BLaER1 (cell line): Measurements from ENCODE around the gene KLHL40.

ENCODE experiments used
- H3K27ac ChIP-seq: shearing (Covaris generic); formaldehyde crosslinking; 2 replicates; pipeline ENCODE4 v1.8.1; 2022
- H3K27me3 ChIP-seq: shearing (Covaris generic); formaldehyde crosslinking; 2 replicates; pipeline ENCODE4 v1.8.1; 2022
- H3K36me3 ChIP-seq: shearing (Covaris generic); formaldehyde crosslinking; 2 replicates; pipeline ENCODE4 v1.8.1; 2022
- H3K4me1 ChIP-seq: shearing (Covaris generic); formaldehyde crosslinking; 2 replicates; pipeline ENCODE4 v1.8.1; 2022
- H3K4me2 ChIP-seq: shearing (Covaris generic); formaldehyde crosslinking; 2 replicates; pipeline ENCODE4 v1.8.1; 2022
- H3K4me3 ChIP-seq: shearing (Covaris generic); formaldehyde crosslinking; 2 replicates; pipeline ENCODE4 v1.8.1; 2022
- H3K9ac ChIP-seq: shearing (Covaris generic); formaldehyde crosslinking; 2 replicates; pipeline ENCODE4 v1.8.1; 2022
- H3K9me3 ChIP-seq: shearing (Covaris generic); formaldehyde crosslinking; 2 replicates; pipeline ENCODE4 v1.8.1; 2022
- H4K20me1 ChIP-seq: shearing (Covaris generic); formaldehyde crosslinking; 2 replicates; pipeline ENCODE4 v1.8.1; 2022
- Cebpa-rat ChIP-seq: shearing (Covaris generic); IDR thresholded peaks from 2 replicates; pipeline ENCODE4 v1.8.1; 2022

Gene KLHL40

GRCh38 chr3:42708611-42709151 lies 23.3 kb downstream of the KLHL40 start:
- no peaks in the 10 kb centered on the region for H3K4me1 ChIP-seq
- H3K9me3 ChIP-seq: no peaks in the 10 kb centered on the region
- H3K9ac ChIP-seq: no peak overlapping the region
- no peak overlapping the region for H3K4me2 ChIP-seq
- no peaks in the 10 kb centered on the region for H3K27me3 ChIP-seq
- H3K4me3 ChIP-seq: no peak overlapping the region
- no peak overlapping the region for H3K27ac ChIP-seq
- H4K20me1 ChIP-seq: peaks cover 3% of the 10 kb centered on the region; the same call in 1 of the 2 replicates
- no peaks in the 10 kb centered on the region for H3K36me3 ChIP-seq
- no peak for TF ChIP-seq Cebpa-rat

- no peaks in the 10 kb centered on the region for H3K36me3 ChIP-seq
- no peaks in the 10 kb centered on the region for H3K4me1 ChIP-seq
- TF ChIP-seq Cebpa-rat: no peak
- no peaks in the 10 kb centered on the region for H3K9me3 ChIP-seq
- no peaks in the 10 kb centered on the region for H4K20me1 ChIP-seq
- no peaks in the 10 kb centered on the region for H3K27me3 ChIP-seq
- H3K4me2 ChIP-seq: no peak overlapping the region
- no peak overlapping the region for H3K9ac ChIP-seq
- no peak overlapping the region for H3K4me3 ChIP-seq
- H3K27ac ChIP-seq: no peak overlapping the region
Observed at GRCh38 chr3:42709621-42710020, 24.3 kb downstream of the KLHL40 start.

- no peaks in the 10 kb centered on the region for H3K4me1 ChIP-seq
- H3K9me3 ChIP-seq: no peaks in the 10 kb centered on the region
- TF ChIP-seq Cebpa-rat: no peak
- no peak overlapping the region for H3K27ac ChIP-seq
- H3K4me2 ChIP-seq: no peak overlapping the region
- no peak overlapping the region for H3K4me3 ChIP-seq
- H3K27me3 ChIP-seq: no peaks in the 10 kb centered on the region
- no peak overlapping the region for H3K9ac ChIP-seq
- no peaks in the 10 kb centered on the region for H3K36me3 ChIP-seq
- no peaks in the 10 kb centered on the region for H4K20me1 ChIP-seq
Observed at GRCh38 chr3:42710323-42711021, 25.1 kb downstream of the KLHL40 start.

GRCh38 chr3:42711491-42712343 lies 26.4 kb downstream of the KLHL40 start:
- Histone ChIP-seq H4K20me1 (no peaks in the 10 kb centered on the region), H3K9me3 (no peaks in the 10 kb centered on the region), H3K4me2 (no peak overlapping the region), H3K36me3 (no peaks in the 10 kb centered on the region), H3K27ac (no peak overlapping the region), H3K27me3 (no peaks in the 10 kb centered on the region), H3K4me3 (no peak overlapping the region), H3K4me1 (no peaks in the 10 kb centered on the region), H3K9ac (no peak overlapping the region)
- TF ChIP-seq Cebpa-rat: no peak

- Histone ChIP-seq H3K9me3 (no peaks in the 10 kb centered on the region), H3K4me2 (no peak overlapping the region), H3K4me1 (no peaks in the 10 kb centered on the region), H3K27me3 (no peaks in the 10 kb centered on the region), H3K9ac (no peak overlapping the region), H3K36me3 (no peaks in the 10 kb centered on the region), H4K20me1 (no peaks in the 10 kb centered on the region), H3K4me3 (no peak overlapping the region), H3K27ac (no peak overlapping the region)
- TF ChIP-seq Cebpa-rat: no peak
Observed at GRCh38 chr3:42712344-42712648, 27.0 kb downstream of the KLHL40 start.

GRCh38 chr3:42712688-42713372 lies 27.5 kb downstream of the KLHL40 start:
- no peaks in the 10 kb centered on the region for H3K4me1 ChIP-seq
- no peak overlapping the region for H3K4me2 ChIP-seq
- no peaks in the 10 kb centered on the region for H4K20me1 ChIP-seq
- no peaks in the 10 kb centered on the region for H3K36me3 ChIP-seq
- H3K9me3 ChIP-seq: no peaks in the 10 kb centered on the region
- H3K27ac ChIP-seq: no peak overlapping the region
- no peak overlapping the region for H3K9ac ChIP-seq
- H3K4me3 ChIP-seq: no peak overlapping the region
- TF ChIP-seq Cebpa-rat: no peak
- no peaks in the 10 kb centered on the region for H3K27me3 ChIP-seq

GRCh38 chr3:42713747-42714146 lies 28.4 kb downstream of the KLHL40 start:
- H4K20me1 ChIP-seq: no peaks in the 10 kb centered on the region
- H3K27me3 ChIP-seq: no peaks in the 10 kb centered on the region
- H3K9ac ChIP-seq: no peak overlapping the region
- no peak overlapping the region for H3K4me2 ChIP-seq
- H3K4me3 ChIP-seq: no peak overlapping the region
- no peak overlapping the region for H3K27ac ChIP-seq
- H3K36me3 ChIP-seq: no peaks in the 10 kb centered on the region
- no peak for TF ChIP-seq Cebpa-rat
- no peaks in the 10 kb centered on the region for H3K4me1 ChIP-seq
- H3K9me3 ChIP-seq: no peaks in the 10 kb centered on the region

GRCh38 chr3:42714171-42714852 lies 29.0 kb downstream of the KLHL40 start:
- Histone ChIP-seq H3K4me1 (no peaks in the 10 kb centered on the region), H3K27ac (no peak overlapping the region), H3K36me3 (no peaks in the 10 kb centered on the region), H3K9ac (no peak overlapping the region), H3K27me3 (no peaks in the 10 kb centered on the region), H3K4me3 (no peak overlapping the region), H3K4me2 (no peak overlapping the region), H3K9me3 (no peaks in the 10 kb centered on the region), H4K20me1 (no peaks in the 10 kb centered on the region)
- no peak for TF ChIP-seq Cebpa-rat

- TF ChIP-seq Cebpa-rat: no peak
- H3K4me1 ChIP-seq: no peaks in the 10 kb centered on the region
Observed at GRCh38 chr3:42717306-42717705, 32.0 kb downstream of the KLHL40 start.

More at GRCh38 chr3:42717306-42717705, 32.0 kb downstream of the KLHL40 start:
- no peak overlapping the region for H3K4me2 ChIP-seq
- no peak overlapping the region for H3K27ac ChIP-seq
- H3K27me3 ChIP-seq: no peaks in the 10 kb centered on the region
- no peaks in the 10 kb centered on the region for H3K9me3 ChIP-seq
- no peak overlapping the region for H3K4me3 ChIP-seq
- H3K9ac ChIP-seq: no peak overlapping the region
- no peaks in the 10 kb centered on the region for H3K36me3 ChIP-seq
- H4K20me1 ChIP-seq: no peaks in the 10 kb centered on the region
